SJSA1 (cell line): ENCODE results near the gene CLEC16A. TPM values are rescaled to one million over a fixed set of nuclear protein-coding genes. Genes with fewer than 3 reads are reported as not detected.

Experiments used
- DNase-seq, 2 experiments: peaks; one replicate each; pipeline ENCODE4 v3.0.0-alpha.2; 2015 to 2020; ENCODE audit warnings: low spot score in 2 of 2, low read depth in 1 of 2
- H3K27ac ChIP-seq: fragments of 250-450 bp; sonication (Bioruptor Pico); 2 replicates; pipeline ENCODE4 v1.5.1; 2020; ENCODE audit warnings: mild to moderate bottlenecking, moderate library complexity
- H3K27me3 ChIP-seq: fragments of 250-450 bp; sonication (Bioruptor Pico); replicated peaks from 2 replicates; pipeline ENCODE4 v1.5.1; 2020; ENCODE audit warnings: mild to moderate bottlenecking, moderate library complexity
- H3K36me3 ChIP-seq: fragments of 250-450 bp; sonication (Bioruptor Pico); 2 replicates; pipeline ENCODE4 v1.5.1; 2020; ENCODE audit warnings: mild to moderate bottlenecking
- H3K4me1 ChIP-seq: fragments of 250-450 bp; sonication (Bioruptor Pico); replicated peaks from 2 replicates; pipeline ENCODE4 v1.6.1; 2021; ENCODE audit warnings: mild to moderate bottlenecking
- H3K4me3 ChIP-seq: fragments of 250-450 bp; sonication (Bioruptor Pico); 2 replicates; pipeline ENCODE4 v1.5.1; 2020; ENCODE audit warnings: mild to moderate bottlenecking
- H3K9me3 ChIP-seq: fragments of 250-450 bp; sonication (Bioruptor Pico); replicated peaks from 2 replicates; pipeline ENCODE4 v1.5.1; 2020; ENCODE audit warnings: mild to moderate bottlenecking
- total RNA-seq: library from RNA; depleted of rRNA; stranded (reverse); fragments of >200 nt; shearing (Covaris generic); gene quantifications from 2 replicates; pipeline ENCODE4 v1.2.3, GENCODE V29; 2014

CLEC16A gene
- total RNA-seq, 1 experiment from 2014 or later: 14.8 TPM

DNA sequence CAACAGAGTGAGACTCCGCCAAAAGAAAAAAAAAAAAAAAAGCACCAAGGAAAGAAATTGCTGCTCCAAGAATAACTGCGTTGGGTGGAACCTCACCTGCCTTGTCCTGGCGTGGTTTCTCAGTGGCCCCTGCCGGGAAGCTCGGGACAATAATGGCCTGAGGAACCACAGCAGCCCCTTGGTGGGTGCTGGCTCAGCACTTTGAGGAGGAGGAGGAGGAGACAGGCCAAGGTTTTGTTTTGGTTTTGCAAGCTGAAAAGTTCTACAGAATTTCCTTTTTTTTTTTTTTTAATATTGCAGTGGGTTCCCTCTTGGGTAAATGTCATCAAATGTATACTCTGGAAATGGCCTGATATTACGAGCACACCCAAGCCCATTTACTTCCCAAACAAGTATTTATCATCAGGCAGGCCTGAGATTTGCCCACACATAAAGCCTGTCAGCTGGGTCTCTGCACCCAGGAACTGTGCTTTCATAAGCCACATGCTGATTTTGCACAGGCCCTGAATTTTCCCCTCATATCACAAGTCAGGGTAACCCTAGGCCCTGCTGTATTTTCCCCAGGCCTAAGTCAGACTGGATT lies 233.3 kb downstream of the CLEC16A start:
- Histone ChIP-seq H3K36me3 (peaks cover 6% of the 10 kb centered on the region; the same call in 1 of the 2 replicates), H3K4me3 (no peak overlapping the region), H3K27ac (no peak overlapping the region), H3K9me3 (no peaks in the 10 kb centered on the region), H3K27me3 (no peaks in the 10 kb centered on the region), H3K4me1 (peaks cover 8% of the 10 kb centered on the region)
- no peak for DNase-seq

DNA sequence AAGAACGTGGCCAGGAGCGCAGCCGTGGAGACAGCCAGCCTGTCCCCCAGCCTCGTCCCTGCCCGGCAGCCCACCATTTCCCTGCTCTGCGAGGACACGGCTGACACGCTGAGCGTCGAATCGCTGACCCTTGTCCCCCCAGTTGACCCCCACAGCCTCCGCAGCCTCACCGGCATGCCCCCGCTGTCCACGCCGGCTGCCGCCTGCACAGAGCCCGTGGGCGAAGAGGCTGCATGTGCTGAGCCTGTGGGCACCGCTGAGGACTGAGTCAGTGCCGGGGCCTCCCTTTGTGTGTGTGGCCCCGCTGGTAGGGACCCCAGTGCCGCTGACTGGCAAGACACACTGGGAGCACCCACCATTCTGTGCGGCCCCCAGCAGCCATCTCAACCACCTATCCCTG lies 234.1 kb downstream of the CLEC16A start:
- Histone ChIP-seq H3K27me3 (no peaks in the 10 kb centered on the region), H3K36me3 (peaks cover 6% of the 10 kb centered on the region; the same call in 1 of the 2 replicates), H3K4me3 (no peak overlapping the region), H3K4me1 (peaks cover under 1% of the 10 kb centered on the region), H3K27ac (no peak overlapping the region), H3K9me3 (no peaks in the 10 kb centered on the region)
- DNase-seq: no peak

DNA sequence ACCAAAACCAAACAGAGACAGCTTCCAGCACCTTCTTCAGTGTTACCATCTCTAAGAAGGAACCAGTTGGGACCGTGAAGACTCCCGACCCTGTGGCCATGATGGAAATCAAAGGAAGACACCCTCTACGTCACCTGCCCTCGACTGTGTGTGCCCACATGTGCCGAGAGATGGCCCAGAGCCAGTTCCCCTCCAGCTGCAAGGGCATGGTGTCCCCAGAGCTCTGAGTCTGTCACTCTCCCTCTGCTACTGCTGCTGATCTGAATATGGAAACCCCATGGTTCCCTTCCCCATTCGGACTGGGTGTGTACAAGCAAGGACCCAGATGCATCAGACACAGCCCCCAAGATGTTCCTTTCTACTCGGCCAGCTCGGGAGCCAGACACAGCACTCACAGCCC lies 235.2 kb downstream of the CLEC16A start:
- H3K27ac ChIP-seq: no peak overlapping the region
- peaks cover 4% of the 10 kb centered on the region; the same call in 1 of the 2 replicates for H3K36me3 ChIP-seq
- no peak for DNase-seq
- no peaks in the 10 kb centered on the region for H3K4me1 ChIP-seq
- no peaks in the 10 kb centered on the region for H3K9me3 ChIP-seq
- no peaks in the 10 kb centered on the region for H3K27me3 ChIP-seq
- no peak overlapping the region for H3K4me3 ChIP-seq

DNA sequence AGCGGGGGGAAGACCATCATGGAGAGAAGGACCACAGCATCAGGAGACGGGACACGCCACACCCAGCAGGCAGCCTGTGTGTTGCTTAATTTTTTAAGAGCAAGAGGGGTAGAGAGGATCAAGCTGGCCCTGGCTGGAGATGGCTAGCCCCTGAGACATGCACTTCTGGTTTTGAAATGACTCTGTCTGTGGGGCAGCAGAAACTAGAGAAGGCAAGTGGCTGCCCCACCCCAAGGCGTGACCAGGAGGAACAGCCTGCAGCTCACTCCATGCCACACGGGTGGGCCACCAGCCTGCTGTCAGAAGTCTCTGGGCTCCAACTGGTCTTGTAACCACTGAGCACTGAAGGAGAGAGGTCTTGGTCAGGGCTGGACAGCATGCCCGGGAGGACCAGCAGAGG lies 236.1 kb downstream of the CLEC16A start:
- 0 out of 2 replicates have a peak, but pooled peaks cover 3% of the 10 kb centered on the region for H3K36me3 ChIP-seq
- H3K4me1 ChIP-seq: no peaks in the 10 kb centered on the region
- no peak for DNase-seq
- no peaks in the 10 kb centered on the region for H3K9me3 ChIP-seq
- H3K4me3 ChIP-seq: no peak overlapping the region
- H3K27me3 ChIP-seq: no peaks in the 10 kb centered on the region
- no peak overlapping the region for H3K27ac ChIP-seq

DNA sequence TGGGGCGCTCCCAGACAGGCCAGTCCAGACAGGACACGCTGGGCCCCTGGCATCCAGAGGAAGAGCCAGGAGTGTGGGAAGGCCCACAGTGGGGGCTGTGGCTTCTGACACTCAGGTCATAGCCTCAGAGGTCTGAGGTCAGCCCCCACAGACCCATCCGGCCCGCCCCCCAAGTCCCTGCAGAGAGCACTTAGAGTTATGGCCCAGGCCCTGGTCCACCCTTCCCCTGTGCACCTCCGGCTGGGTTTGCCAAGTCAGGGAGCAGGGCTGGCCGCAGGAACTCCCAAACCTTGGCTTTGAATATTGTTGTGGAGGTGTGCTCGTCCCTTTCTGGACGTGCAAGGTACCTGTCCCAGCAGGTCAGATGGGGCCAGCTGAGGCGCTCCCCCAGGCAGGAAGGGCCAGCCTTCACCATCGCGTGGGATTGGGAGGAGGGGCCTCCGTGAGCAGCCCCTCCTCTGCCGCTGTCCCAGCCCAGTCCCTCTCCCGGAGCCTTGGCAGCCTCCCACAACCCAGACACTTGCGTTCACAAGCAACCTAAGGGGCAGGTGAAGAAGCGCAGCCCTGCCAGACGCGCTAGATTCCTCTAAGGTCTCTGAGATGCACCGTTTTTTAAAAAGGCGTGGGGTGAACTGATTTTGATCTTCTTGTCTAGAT lies 237.0 kb downstream of the CLEC16A start:
- Histone ChIP-seq H3K27ac (no peak overlapping the region), H3K4me3 (no peak overlapping the region), H3K9me3 (no peaks in the 10 kb centered on the region), H3K36me3 (0 out of 2 replicates have a peak, but pooled peaks cover 3% of the 10 kb centered on the region), H3K27me3 (no peaks in the 10 kb centered on the region), H3K4me1 (no peaks in the 10 kb centered on the region)
- no peak for DNase-seq

DNA sequence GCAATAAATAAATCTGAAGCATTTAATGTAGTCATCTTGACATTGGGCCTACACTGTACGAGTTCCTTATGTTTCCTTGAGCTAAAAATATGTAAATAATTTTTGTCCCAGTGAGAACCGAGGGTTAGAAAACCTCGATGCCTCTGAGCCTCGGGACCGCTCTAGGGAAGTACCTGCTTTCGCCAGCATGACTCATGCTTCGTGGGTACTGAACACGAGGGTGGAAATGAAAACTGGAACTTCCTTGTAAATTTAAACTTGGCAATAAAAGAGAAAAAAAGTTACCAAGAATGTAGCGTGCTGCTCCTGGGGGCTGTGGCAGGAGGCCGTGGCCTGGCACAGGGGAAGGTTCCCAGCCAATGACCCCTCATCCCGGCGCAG lies 237.5 kb downstream of the CLEC16A start:
- DNase-seq: no peak
- Histone ChIP-seq H3K36me3 (0 out of 2 replicates have a peak, but pooled peaks cover 3% of the 10 kb centered on the region), H3K4me1 (no peaks in the 10 kb centered on the region), H3K9me3 (no peaks in the 10 kb centered on the region), H3K27me3 (no peaks in the 10 kb centered on the region), H3K4me3 (no peak overlapping the region), H3K27ac (no peak overlapping the region)

DNA sequence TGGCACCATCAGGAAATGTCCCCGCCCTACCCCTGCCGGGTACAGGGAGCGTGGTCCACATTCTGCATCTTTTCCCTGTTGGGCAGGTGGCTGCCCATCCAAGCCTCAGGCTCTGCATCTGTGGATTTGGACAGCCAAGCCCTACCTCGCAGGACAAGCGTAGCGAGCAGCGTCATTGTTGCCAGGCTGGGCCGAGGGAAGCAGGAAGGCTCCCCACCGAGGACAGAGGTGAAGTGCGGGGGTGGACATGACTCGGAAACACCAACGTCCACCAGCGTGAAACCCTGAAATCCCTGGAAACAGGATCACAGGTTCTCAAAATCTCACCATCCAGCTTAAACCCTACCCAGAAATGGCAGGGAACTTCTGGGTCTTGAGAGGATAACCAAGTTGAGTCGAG lies 238.0 kb downstream of the CLEC16A start:
- Histone ChIP-seq H3K4me3 (no peak overlapping the region), H3K4me1 (no peaks in the 10 kb centered on the region), H3K36me3 (0 out of 2 replicates have a peak, but pooled peaks cover 3% of the 10 kb centered on the region), H3K27me3 (no peaks in the 10 kb centered on the region), H3K9me3 (no peaks in the 10 kb centered on the region), H3K27ac (no peak overlapping the region)
- no peak for DNase-seq

DNA sequence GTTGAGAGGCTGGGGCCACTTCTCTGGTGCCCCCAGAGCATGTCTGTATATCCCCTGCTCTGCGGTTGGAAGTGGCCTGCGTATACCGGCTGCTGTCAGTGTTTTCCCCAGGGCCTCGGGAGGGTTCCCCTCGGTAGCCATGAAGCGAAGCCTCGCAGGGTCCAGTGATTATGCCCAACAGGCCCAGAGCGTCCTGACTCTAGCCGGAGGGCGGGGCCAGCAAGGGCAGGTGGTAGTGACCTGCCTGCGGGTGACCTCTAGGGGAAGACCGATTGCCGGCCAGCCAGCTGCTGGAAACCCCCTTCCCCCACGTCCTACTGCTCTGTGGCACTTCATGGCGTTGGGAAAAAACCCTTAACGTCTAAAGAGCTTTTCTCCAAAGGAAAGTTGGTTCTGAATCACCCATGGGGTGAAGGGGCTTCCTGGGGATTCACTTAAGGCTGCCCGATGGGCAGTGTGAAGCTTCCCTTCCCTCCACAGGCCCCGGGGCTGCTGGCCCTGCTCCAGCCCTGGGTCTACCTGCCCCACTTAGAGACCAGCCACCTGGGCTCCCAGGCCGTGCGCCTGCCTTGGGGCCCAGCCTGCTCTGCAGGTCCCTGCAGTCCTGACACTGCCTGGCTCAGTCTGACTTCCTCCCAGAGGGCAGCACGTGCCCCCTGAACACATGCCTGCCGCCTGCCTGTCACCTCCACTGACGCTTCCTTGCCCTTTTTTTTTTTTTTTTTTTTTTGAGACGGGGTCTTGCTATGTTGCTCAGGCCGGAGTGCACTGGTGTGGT lies 238.9 kb downstream of the CLEC16A start:
- Histone ChIP-seq H3K27me3 (no peaks in the 10 kb centered on the region), H3K4me1 (no peaks in the 10 kb centered on the region), H3K27ac (no peak overlapping the region), H3K36me3 (0 out of 2 replicates have a peak, but pooled peaks cover 3% of the 10 kb centered on the region), H3K9me3 (no peaks in the 10 kb centered on the region), H3K4me3 (no peak overlapping the region)
- DNase-seq: no peak

DNA sequence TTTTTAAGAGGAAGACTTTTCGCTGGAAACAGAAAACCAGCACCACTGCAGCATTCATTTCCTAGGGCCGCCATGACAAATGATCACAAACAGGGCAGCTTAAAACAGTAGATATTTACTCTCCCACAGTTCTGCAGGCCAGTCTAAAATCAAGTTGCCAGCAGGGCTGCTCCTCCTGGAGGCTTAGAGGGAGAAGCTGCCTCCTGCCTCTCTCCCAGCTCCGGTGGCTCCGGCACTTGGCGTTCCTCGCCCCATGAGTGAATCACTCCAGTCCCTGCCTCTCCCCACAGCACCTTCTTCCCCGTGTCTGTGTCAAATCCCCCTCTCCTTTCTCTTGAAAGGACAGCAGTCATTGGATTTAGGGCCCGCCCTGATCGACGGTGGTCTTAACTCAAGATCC lies 239.6 kb downstream of the CLEC16A start:
- Histone ChIP-seq H3K27me3 (no peaks in the 10 kb centered on the region), H3K9me3 (no peaks in the 10 kb centered on the region), H3K27ac (no peak overlapping the region), H3K36me3 (0 out of 2 replicates have a peak, but pooled peaks cover 3% of the 10 kb centered on the region), H3K4me1 (no peaks in the 10 kb centered on the region), H3K4me3 (no peak overlapping the region)
- no peak for DNase-seq

DNA sequence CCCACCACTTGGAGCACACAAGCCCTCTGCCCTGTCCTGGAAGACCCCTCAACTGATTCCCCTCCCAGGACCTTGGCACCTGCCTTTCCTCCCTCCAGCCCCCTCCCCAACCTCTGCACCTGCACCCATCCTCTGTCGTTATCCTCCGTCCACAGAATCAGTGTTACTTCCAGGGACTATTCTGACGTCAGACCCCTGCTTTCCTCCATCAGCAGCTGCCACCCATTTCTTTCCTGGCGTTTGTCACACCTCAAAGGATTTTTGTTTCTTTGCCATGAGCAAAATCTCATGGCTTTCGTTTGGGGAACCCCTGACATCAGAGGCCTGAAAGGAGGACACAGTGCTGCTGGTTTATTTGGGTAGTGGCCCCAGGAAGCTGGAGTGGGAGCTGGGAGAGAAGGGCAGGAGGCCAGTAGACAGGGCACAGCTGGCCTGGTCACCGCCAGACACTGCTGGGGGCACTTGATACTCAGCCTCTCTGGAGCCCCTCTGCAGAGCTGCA lies 243.2 kb downstream of the CLEC16A start:
- H3K27me3 ChIP-seq: no peaks in the 10 kb centered on the region
- H3K36me3 ChIP-seq: no peaks in the 10 kb centered on the region
- no peak for DNase-seq
- no peak overlapping the region for H3K4me3 ChIP-seq
- H3K27ac ChIP-seq: no peak overlapping the region
- no peaks in the 10 kb centered on the region for H3K9me3 ChIP-seq
- peaks cover 19% of the 10 kb centered on the region for H3K4me1 ChIP-seq

DNA sequence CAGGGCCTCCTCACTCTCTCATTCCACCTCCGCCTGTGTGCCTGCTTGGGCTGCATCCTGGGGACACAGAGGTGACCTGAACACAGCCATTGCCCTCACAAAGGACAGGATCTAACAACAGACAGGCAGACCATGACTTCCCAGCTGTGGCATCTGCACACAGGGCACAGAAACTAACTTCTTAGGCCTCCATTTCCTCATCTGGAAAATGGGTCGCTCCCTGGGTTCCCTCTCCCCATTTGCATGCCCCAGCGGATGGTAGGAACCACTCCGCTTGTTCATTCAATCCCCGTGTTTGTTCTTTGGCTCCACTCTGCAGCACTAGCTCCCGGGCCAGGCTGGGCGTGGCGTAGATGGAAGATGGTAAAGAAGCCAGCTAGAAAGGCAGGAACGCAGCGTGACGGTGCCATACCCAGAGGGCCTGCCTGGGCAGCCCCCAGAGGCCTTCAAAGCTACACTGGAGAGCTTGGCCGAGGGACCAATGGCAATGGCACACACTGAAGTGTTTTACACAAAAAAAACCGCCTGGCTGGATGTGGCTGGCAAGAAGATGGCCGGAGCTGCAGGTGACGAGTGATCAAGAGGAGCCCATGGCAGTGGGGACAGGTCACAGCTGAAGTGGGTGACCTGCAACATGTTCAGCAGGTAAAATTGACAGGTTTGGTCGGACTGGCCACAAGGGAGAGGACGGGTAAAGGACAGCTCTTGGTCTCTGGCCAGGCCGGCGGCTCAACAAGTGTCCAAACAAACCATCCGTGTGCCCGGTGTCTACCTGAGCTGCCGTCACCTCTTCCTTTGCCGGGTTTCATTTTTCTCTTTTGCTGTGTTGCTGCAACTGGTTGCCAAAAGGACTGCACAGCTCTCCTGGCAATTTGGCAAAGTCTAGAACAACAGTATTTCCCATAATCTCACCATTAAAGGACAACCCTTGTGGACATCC lies 244.7 kb downstream of the CLEC16A start:
- no peaks in the 10 kb centered on the region for H3K36me3 ChIP-seq
- DNase-seq: no peak
- H3K9me3 ChIP-seq: no peaks in the 10 kb centered on the region
- no peak overlapping the region for H3K4me3 ChIP-seq
- H3K4me1 ChIP-seq: peaks cover 19% of the 10 kb centered on the region
- no peaks in the 10 kb centered on the region for H3K27me3 ChIP-seq
- H3K27ac ChIP-seq: no peak overlapping the region

DNA sequence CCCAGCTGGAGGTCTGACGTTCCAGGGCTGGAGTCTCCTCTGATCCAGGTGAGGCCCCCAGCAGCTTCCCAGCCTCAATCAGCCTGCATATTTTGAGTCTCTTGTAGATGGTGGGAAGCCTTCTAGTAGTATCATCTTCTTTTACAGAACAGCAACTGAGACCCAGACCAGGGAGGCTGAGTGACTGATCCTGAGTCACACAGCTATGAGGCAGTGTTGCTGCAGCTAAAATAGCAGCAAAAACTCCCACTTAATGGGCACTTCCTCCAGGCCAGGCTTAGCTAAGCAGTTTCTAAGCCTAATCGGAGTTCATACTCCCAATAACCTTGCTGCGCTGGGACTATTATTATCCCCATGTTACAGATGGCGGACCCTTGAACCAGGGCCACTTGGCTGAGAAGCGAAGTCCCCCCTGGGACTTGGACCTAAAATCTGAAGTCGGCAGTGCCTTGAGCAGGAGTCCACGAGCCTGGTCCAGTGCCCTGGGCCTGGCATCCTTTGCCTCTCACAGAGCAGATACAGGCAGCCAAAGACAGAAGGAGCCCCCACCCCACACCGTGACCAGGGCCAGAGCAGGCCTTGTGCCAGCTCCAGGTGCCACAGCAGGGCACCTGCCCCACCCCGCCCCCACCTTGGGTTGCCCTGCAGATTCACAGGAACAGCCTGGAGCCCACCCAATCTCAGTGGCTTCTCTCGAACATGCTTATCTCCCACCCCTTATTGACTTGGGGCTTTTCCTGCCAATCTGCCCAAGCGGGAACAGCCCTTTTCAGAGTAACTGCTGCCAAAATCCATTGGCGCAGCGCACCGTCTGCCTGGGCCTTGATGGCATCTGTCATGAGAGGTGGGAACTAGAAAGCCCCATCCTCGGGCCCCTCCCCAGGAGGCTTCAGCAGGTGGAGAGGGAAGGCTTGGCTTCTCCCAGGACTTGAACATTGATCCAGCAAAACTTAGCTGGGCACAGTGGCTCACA lies 246.5 kb downstream of the CLEC16A start:
- no peaks in the 10 kb centered on the region for H3K27me3 ChIP-seq
- no peak overlapping the region for H3K27ac ChIP-seq
- peaks cover 19% of the 10 kb centered on the region for H3K4me1 ChIP-seq
- no peak for DNase-seq
- no peaks in the 10 kb centered on the region for H3K36me3 ChIP-seq
- H3K9me3 ChIP-seq: no peaks in the 10 kb centered on the region
- no peak overlapping the region for H3K4me3 ChIP-seq
